ENCODE measurements around the gene CYP21A2.
"Not testable (repeated sequence)": the region's sequence is repeated elsewhere in the genome, so short reads cannot be mapped to it uniquely, and the experiment has no call there.

The CYP21A2 gene

DNA sequence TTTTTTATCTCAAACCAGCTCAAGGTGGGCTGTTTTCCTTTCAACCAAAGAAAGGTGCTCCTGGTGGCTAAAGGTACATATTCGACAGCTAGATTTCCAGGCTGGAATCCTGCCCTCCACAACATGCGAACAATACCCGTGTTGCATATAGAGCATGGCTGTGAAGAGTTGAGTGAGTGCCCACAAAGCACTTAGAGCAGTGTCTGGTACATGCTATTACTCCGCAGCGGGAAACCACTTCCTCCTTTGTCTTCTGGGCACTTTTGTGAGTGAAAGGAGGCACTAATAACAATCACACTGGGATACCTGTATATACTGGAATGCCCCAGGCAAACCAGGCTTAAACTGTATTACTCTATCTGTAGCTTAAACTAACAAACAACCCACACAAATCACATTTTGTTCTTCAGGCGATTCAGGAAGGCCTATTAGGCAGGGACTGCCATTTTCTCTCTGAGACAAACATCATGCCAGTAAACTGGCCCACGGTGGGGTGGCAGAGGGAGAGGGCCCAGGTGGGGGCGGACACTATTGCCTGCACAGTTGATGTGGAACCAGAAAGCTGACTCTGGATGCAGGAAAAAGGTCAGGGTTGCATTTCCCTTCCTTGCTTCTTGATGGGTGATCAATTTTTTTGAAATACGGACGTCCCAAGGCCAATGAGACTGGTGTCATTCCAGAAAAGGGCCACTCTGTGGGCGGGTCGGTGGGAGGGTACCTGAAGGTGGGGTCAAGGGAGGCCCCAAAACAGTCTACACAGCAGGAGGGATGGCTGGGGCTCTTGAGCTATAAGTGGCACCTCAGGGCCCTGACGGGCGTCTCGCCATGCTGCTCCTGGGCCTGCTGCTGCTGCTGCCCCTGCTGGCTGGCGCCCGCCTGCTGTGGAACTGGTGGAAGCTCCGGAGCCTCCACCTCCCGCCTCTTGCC, at the start of gene CYP21A2:
Gene CYP21A2, plus strand, starts transcription at position 818 of the 927 bp plus-strand sequence. Its CDS starts 8 bp downstream, at position 826.
- DNase-seq, result peak in 1 of 6 experiments; percentile 13

- DNase-seq, result not testable (repeated sequence)
Measured at GRCh38 chr6:31989363-31989762, 48.9 kb upstream of the CYP21A2 start.

DNA sequence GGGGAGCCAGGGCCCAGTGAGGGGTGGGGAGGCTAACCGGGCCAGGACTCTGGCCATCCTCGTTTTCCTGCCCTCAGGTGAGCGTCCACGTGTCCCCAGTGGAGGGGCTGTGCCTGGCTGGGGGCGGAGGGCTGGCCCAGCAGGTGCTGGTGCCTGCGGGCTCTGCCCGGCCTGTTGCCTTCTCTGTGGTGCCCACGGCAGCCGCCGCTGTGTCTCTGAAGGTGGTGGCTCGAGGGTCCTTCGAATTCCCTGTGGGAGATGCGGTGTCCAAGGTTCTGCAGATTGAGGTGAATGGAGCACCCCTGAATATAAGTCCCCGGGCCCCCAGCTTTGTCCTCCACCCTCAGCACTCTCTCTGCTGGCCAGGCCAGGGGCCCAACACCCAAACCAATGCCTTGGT, 43.8 kb upstream of the CYP21A2 start:
- not testable (repeated sequence) for DNase-seq

GRCh38 chr6:31996385-31996784, 41.8 kb upstream of the CYP21A2 start:
- not testable (repeated sequence) for DNase-seq

DNA sequence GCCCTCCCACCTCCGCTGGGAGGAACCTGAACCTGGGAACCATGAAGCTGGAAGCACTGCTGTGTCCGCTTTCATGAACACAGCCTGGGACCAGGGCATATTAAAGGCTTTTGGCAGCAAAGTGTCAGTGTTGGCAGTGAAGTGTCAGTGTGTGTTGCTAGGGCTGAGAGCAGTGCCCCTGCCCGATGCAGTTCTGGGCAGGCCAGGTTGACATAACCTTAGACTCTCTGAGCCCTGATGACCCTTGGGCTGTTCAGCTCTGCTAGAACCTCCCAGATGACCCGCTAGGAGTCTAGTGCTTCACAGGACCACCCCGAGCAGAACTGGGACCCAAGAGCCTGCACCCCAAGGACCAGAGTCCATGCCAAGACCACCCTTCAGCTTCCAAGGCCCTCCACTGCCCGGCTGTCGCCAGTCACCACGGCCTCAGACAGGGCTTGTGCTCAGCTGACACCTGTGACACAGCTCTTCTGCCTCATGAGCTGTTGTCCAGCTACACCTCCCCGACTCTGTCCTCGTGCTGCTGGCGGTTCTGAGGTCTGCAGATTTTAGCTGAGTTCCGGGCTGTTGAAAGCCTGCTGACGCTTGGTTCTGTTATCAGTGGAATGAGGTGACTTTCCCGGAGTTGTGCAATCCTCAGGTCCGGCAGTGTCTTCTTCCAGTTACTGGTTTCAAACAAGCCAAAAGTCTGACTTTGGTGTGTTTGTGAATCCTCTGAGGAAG, 35.5 kb upstream of the CYP21A2 start:
- not testable (repeated sequence) for DNase-seq

DNA sequence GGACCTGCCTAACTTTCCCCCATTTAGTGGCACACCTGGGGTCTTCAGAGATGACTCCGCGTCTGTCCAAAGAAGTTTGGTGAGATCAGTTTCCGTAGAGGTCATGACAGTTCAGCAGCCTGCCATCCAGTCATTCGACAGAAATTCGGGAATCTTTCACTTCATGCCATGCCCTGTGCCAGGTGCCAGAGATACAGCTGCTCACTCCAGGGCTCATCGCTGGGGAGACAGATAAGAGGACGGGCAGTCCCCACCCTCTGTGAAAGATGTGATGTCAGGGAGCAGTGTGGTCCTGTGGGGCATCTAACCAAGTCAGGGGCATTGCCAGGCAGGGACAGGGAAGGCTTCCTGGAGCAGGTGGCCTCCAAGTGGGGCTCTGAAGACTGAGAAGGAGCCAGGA, 34.9 kb upstream of the CYP21A2 start:
- not testable (repeated sequence) for DNase-seq

DNA sequence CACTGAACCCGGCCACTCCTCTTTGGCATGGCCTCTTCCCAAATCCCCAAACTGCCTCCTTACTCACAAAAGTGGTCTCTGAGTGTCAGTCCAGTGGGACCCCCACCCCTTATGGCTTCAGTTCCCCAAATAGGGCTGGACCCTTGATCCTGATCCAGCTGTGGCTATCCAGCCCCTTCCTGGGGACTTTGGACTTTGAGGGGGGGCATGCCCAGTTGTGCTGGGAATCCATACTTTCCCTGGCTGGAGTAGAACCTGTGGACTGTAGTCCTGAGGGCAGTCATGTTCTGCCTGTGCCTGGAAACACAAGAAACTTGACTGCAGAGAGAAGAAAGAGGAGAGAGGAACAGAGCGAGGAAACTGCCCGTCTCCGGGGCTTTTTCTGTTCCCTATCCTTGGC, 33.8 kb upstream of the CYP21A2 start:
- DNase-seq, result not testable (repeated sequence)

DNA sequence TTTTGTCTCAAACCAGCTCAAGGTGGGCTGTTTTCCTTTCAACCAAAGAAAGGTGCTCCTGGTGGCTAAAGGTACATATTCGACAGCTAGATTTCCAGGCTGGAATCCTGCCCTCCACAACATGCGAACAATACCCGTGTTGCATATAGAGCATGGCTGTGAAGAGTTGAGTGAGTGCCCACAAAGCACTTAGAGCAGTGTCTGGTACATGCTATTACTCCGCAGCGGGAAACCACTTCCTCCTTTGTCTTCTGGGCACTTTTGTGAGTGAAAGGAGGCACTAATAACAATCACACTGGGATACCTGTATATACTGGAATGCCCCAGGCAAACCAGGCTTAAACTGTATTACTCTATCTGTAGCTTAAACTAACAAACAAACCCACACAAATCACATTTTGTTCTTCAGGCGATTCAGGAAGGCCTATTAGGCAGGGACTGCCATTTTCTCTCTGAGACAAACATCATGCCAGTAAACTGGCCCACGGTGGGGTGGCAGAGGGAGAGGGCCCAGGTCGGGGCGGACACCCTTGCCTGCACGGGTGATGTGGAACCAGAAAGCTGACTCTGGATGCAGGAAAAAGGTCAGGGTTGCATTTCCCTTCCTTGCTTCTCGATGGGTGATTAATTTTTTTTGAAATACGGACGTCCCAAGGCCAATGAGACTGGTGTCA, 33.2 kb upstream of the CYP21A2 start:
- DNase-seq, result peak in 1 of 6 experiments; percentile 33

DNA sequence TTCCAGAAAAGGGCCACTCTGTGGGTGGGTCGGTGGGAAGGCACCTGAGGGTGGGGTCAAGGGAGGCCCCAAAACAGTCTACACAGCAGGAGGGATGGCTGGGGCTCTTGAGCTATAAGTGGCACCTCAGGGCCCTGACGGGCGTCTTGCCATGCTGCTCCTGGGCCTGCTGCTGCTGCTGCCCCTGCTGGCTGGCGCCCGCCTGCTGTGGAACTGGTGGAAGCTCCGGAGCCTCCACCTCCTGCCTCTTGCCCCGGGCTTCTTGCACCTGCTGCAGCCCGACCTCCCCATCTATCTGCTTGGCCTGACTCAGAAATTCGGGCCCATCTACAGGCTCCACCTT, 32.7 kb upstream of the CYP21A2 start:
- DNase-seq, result not testable (repeated sequence)

DNA sequence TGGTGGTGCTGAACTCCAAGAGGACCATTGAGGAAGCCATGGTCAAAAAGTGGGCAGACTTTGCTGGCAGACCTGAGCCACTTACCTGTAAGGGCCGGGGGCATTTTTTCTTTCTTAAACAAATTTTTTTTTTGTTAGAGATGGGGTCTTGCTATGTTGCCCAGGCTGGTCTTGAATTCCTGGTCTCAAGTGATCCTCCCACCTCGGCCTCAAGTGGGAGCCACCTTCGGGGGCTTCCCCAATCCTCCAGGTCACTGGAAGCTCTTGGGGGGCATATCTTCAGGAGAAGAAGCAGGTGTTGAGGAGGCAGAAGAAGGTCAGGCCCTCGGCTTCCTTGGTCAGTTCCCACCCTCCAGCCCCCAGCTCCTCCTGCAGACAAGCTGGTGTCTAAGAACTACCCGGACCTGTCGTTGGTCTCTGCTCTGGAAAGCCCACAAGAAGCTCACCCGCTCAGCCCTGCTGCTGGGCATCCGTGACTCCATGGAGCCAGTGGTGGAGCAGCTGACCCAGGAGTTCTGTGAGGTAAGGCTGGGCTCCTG, 32.2 kb upstream of the CYP21A2 start:
- DNase-seq, result not testable (repeated sequence)

- DNase-seq, result not testable (repeated sequence)
Measured at GRCh38 chr6:32007086-32007485, 31.1 kb upstream of the CYP21A2 start.

DNA sequence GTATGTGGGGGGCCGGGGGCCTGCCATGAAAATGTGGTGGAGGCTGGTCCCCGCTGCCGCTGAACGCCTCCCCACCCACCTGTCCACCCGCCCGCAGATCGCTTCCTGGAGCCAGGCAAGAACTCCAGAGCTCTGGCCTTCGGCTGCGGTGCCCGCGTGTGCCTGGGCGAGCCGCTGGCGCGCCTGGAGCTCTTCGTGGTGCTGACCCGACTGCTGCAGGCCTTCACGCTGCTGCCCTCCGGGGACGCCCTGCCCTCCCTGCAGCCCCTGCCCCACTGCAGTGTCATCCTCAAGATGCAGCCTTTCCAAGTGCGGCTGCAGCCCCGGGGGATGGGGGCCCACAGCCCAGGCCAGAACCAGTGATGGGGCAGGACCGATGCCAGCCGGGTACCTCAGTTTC, 30.2 kb upstream of the CYP21A2 start:
- DNase-seq, result not testable (repeated sequence)

- not testable (repeated sequence) for DNase-seq
Measured at GRCh38 chr6:32008616-32009015, 29.6 kb upstream of the CYP21A2 start.

- DNase-seq, result not testable (repeated sequence)
Measured at GRCh38 chr6:32009537-32009936, 28.7 kb upstream of the CYP21A2 start.

DNA sequence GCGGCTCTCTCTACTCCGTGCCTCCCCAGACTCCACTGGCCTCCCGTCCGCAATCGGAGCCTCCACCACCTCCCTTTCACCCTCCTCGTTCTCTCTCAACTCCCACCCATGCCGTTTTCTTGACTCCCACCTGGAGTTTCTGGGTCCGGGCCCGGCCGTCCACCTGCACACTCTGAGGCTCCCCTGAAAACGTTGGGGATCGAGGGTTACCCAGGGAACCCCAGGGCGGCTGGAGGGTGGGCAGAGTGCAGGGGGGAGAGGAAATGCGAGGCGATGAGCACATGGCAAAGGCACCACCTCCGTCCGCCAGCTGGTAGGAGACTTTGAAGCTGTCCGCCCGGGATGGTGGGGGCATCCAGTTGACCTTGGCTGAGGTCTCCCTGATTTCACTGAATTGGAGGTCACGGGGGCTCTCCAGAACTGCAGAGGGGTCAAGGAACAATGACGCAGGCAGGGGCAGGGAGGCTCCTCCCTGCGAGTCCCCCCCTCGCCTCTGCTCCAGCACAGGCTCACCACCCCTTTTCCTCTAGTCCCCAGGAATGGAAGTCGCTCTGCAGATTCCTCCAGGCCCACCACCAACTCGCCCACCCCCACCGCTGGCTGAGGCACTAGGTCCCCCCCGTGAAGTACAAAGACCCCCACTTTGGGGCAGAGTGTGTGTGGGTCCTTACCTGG, 27.2 kb upstream of the CYP21A2 start:
- not testable (repeated sequence) for DNase-seq

- not testable (repeated sequence) for DNase-seq
Measured at GRCh38 chr6:32012941-32013617, 25.1 kb upstream of the CYP21A2 start.

DNA sequence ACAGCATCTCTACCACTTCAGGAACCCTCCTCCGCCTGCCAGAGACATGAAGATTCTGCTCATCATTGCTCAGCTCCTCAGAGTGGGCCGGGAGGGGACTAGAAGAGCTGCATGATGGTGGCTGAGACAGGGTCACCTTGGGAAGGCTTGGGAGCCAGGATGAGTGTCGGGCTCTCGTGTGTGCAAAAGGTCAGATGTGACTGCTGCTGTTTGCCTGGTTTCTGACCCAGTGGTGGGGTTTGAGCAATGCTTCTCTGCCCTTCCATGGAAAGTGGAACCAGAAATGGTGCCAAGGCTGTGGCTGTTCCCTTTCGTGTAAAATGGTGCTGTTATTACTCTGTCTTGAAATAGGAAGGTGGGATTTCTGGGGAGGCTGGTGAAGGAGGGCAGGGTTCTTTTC, 24.5 kb upstream of the CYP21A2 start:
- not testable (repeated sequence) for DNase-seq

DNA sequence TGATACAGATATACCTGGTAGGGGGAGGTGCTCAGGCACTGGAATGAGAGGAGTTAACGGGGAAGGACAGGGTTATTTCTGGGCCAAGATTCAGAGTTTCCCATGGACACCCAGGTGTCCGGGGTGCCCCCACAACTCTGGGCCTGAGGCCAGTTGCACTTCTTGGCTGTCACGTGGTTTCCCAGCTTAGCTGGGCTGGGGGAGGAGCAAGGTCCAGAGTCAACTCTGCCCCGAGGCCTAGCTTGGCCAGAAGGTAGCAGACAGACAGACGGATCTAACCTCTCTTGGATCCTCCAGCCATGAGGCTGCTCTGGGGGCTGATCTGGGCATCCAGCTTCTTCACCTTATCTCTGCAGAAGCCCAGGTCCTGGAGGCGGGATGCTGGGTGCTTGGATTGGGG, 23.7 kb upstream of the CYP21A2 start, which contains the start of gene C4B:
Gene C4B, plus strand, starts transcription at position 249 of the 400 bp plus-strand sequence. Its CDS starts 51 bp downstream, at position 300.
- DNase-seq, result not testable (repeated sequence)

DNA sequence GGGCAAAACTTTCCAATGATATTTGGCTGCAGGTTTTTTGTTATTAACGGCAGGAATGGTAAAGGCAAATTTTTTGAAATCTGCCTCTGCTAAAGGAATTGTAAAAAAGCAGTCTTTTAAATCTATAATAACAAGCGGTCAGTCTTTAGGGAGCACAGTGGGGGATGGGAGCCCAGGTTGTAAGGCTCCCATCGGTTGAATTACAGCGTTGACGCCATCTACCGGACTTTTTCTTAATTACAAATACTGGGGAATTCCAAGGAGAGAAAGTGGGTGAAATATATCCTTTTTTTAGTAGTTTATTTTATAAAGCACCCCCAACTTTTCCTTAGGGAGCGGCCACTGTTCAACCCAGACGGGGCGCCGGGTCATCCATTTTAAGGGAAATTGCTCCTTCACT, 16.1 kb upstream of the CYP21A2 start:
- DNase-seq, result not testable (repeated sequence)

DNA sequence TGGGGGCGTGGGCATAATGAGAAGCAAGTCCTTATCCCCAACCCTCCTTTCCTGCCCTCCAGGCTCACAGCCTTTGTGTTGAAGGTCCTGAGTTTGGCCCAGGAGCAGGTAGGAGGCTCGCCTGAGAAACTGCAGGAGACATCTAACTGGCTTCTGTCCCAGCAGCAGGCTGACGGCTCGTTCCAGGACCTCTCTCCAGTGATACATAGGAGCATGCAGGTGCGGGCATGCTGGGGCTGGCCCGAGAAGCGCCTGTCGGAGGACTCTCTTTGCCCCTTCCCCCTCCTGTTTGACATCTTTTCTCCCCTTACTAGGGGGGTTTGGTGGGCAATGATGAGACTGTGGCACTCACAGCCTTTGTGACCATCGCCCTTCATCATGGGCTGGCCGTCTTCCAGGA, 9.6 kb upstream of the CYP21A2 start:
- DNase-seq, result not testable (repeated sequence)

DNA sequence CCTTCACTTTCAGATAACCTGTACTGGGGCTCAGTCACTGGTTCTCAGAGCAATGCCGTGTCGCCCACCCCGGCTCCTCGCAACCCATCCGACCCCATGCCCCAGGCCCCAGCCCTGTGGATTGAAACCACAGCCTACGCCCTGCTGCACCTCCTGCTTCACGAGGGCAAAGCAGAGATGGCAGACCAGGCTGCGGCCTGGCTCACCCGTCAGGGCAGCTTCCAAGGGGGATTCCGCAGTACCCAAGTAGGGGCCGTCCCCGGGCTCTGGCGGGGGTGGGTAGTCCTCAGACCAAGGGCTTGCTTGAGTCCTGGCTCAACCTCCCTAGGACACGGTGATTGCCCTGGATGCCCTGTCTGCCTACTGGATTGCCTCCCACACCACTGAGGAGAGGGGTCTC, 8.7 kb upstream of the CYP21A2 start:
- DNase-seq, result not testable (repeated sequence)

All from stimulated activated naive CD4-positive, alpha-beta T cell (primary cell).